ENCODE data around the gene SEC63. TPM values are rescaled to one million over a fixed set of nuclear protein-coding genes. Genes with fewer than 3 reads are reported as not detected.

Gene SEC63
- total RNA-seq, 1 experiment from 2014 or later: 101 TPM

- Histone ChIP-seq H3K4me3 (no peak overlapping the region), H3K9me3 (ENCODE audit: insufficient read depth, low read depth) (no peaks in the 10 kb centered on the region), H3K36me3 (ENCODE audit: low read depth) (no peaks in the 10 kb centered on the region), H3F3A (ENCODE audit: insufficient read depth, low read depth) (no peaks in the 10 kb centered on the region), H3K79me2 (ENCODE audit: low read depth) (no peaks in the 10 kb centered on the region), H3K27ac (no peak overlapping the region), H2AFZ (no peak overlapping the region), H4K20me1 (ENCODE audit: insufficient read depth) (no peaks in the 10 kb centered on the region), H3K4me1 (replicated peaks; ENCODE audit: insufficient read depth) (no peaks in the 10 kb centered on the region), H3K4me2 (no peak overlapping the region), H3K9me2 (ENCODE audit: insufficient read depth) (no peaks in the 10 kb centered on the region), H3K27me3 (ENCODE audit: insufficient read depth, low read depth) (no peaks in the 10 kb centered on the region)
- intact Hi-C loops (cut with micrococcal nuclease; ENCODE audit: unreplicated experiment): no loop called here
- TF ChIP-seq CTCF (conservative IDR thresholded peaks at IDR 0.05) (no peak), EZH2 (IDR thresholded peaks at IDR 0.05; ENCODE audit: low read depth) (no peak)
- no TSS peak for BruUV-seq (replicated peaks)
- ChIA-PET POLR2A (ENCODE audit: unreplicated experiment) (no interaction called here), CTCF (no interaction called here)
- DNase-seq: no peak
Measured at GRCh38 chr6:107985701-107986100, 27.7 kb upstream of the SEC63 start.

- CTCF ChIA-PET: no interaction called here
- Histone ChIP-seq H3K4me3 (no peak overlapping the region), H3K27me3 (ENCODE audit: insufficient read depth, low read depth) (no peaks in the 10 kb centered on the region), H3K4me2 (no peak overlapping the region), H3K9me3 (ENCODE audit: insufficient read depth, low read depth) (no peaks in the 10 kb centered on the region), H3K9me2 (ENCODE audit: insufficient read depth) (no peaks in the 10 kb centered on the region), H3F3A (ENCODE audit: insufficient read depth, low read depth) (no peaks in the 10 kb centered on the region), H3K4me1 (replicated peaks; ENCODE audit: insufficient read depth) (no peaks in the 10 kb centered on the region), H3K79me2 (ENCODE audit: low read depth) (no peaks in the 10 kb centered on the region), H3K27ac (no peak overlapping the region), H4K20me1 (ENCODE audit: insufficient read depth) (no peaks in the 10 kb centered on the region), H3K36me3 (ENCODE audit: low read depth) (no peaks in the 10 kb centered on the region), H2AFZ (no peak overlapping the region)
- DNase-seq: no peak
- intact Hi-C loops (cut with micrococcal nuclease; ENCODE audit: unreplicated experiment): loop anchor here (5.0 kb wide), 1 partner anchor 1088 kb away; no protein-coding TSS in a partner anchor
- POLR2A ChIA-PET (ENCODE audit: unreplicated experiment): no interaction called here
- TF ChIP-seq CTCF (conservative IDR thresholded peaks at IDR 0.05) (no peak), EZH2 (IDR thresholded peaks at IDR 0.05; ENCODE audit: low read depth) (no peak)
- no TSS peak for BruUV-seq (replicated peaks)
Measured at GRCh38 chr6:107983811-107984210, 25.8 kb upstream of the SEC63 start.

- no peak for DNase-seq
- no peaks in the 10 kb centered on the region for H3K9me3 ChIP-seq (ENCODE audit: insufficient read depth, low read depth)
- CTCF ChIA-PET: no interaction called here
- intact Hi-C loops (cut with micrococcal nuclease; ENCODE audit: unreplicated experiment): loop anchor here (5.0 kb wide), 1 partner anchor 1090 kb away; no protein-coding TSS in a partner anchor
- no peaks in the 10 kb centered on the region for H3K27me3 ChIP-seq (ENCODE audit: insufficient read depth, low read depth)
- H3K4me3 ChIP-seq: no peak overlapping the region
- no peak overlapping the region for H2AFZ ChIP-seq
- no peaks in the 10 kb centered on the region for H3K4me1 ChIP-seq (replicated peaks; ENCODE audit: insufficient read depth)
- H3K9me2 ChIP-seq (ENCODE audit: insufficient read depth): no peaks in the 10 kb centered on the region
- no peaks in the 10 kb centered on the region for H3K79me2 ChIP-seq (ENCODE audit: low read depth)
- H3F3A ChIP-seq (ENCODE audit: insufficient read depth, low read depth): no peaks in the 10 kb centered on the region
- H3K27ac ChIP-seq: no peak overlapping the region
- H3K4me2 ChIP-seq: no peak overlapping the region
- TF ChIP-seq EZH2 (IDR thresholded peaks at IDR 0.05; ENCODE audit: low read depth) (no peak), CTCF (conservative IDR thresholded peaks at IDR 0.05) (no peak)
- POLR2A ChIA-PET (ENCODE audit: unreplicated experiment): interaction anchor here (0.6 kb wide), 1 partner anchor 1078 kb away, joined by 5 read pairs; no protein-coding TSS in a partner anchor
- H4K20me1 ChIP-seq (ENCODE audit: insufficient read depth): no peaks in the 10 kb centered on the region
- no TSS peak for BruUV-seq (replicated peaks)
- no peaks in the 10 kb centered on the region for H3K36me3 ChIP-seq (ENCODE audit: low read depth)
Measured at GRCh38 chr6:107982486-107982885, 24.5 kb upstream of the SEC63 start.

All from PC-9 (cell line).